IMR-90 (cell line): ENCODE measurements around the gene ARPC1A. TPM values are rescaled to one million over a fixed set of nuclear protein-coding genes. Genes with fewer than 3 reads are reported as not detected.

Experiments used
- ATAC-seq: fragments of 200-7000 bp; cut with Tn5 transposase; 2 replicates; pipeline ENCODE4 v1.9.1; 2020; ENCODE audit warnings: low read depth, mild to moderate bottlenecking, moderate library complexity
- BruUV-seq: library from RNA; stranded (reverse); fragments of 400-500 nt; replicated peaks from 2 replicates; lab custom pipeline; 2021; lab: Mats Ljungman, UMichigan
- CTCF ChIA-PET: fragments of 300-600 bp; formaldehyde crosslinking; extraction: SDS; loops from one replicate; lab custom pipeline; 2021; ENCODE audit warnings: antibody characterized with exemption; lab: Yijun Ruan, JAX
- POLR2A ChIA-PET: fragments of 300-600 bp; sonication (Branson Sonifier 250); formaldehyde crosslinking; loops from one replicate; lab custom pipeline; 2022; ENCODE audit warnings: antibody characterized with exemption; ENCODE audit not compliant: unreplicated experiment; lab: Charles Lee
- DNase-seq: peaks from one replicate; pipeline ENCODE4 v3.0.0; 2013
- H2AFZ ChIP-seq: replicated peaks from 2 replicates; pipeline ENCODE3; 2013; ENCODE audit warnings: low read length, mild to moderate bottlenecking; ENCODE audit not compliant: poor library complexity
- H2AK5ac ChIP-seq: 2 replicates; pipeline ENCODE4 v1.6.1; 2013; ENCODE audit warnings: low read depth, low read length, inconsistent platforms
- H2AK9ac ChIP-seq: replicated peaks from 2 replicates; pipeline ENCODE3; 2013; ENCODE audit warnings: mild to moderate bottlenecking, low read depth, low read length, moderate library complexity; ENCODE audit not compliant: poor library complexity
- H2BK120ac ChIP-seq: 2 replicates; pipeline ENCODE4 v1.6.1; 2013; ENCODE audit warnings: low read depth, low read length, inconsistent platforms
- H2BK15ac ChIP-seq: 3 replicates; pipeline ENCODE4 v1.6.1; 2013; ENCODE audit warnings: low read depth, low read length, inconsistent platforms
- H2BK20ac ChIP-seq: 2 replicates; pipeline ENCODE4 v1.6.1; 2013; ENCODE audit warnings: low read depth, mild to moderate bottlenecking, inconsistent platforms, low read length, moderate library complexity
- H2BK5ac ChIP-seq: 2 replicates; pipeline ENCODE4 v1.6.1; 2013; ENCODE audit warnings: mild to moderate bottlenecking, low read depth, low read length, inconsistent platforms; ENCODE audit not compliant: poor library complexity, severe bottlenecking
- H3K14ac ChIP-seq: replicated peaks from 2 replicates; pipeline ENCODE4 v1.6.1; 2013; ENCODE audit warnings: low read depth, low read length, inconsistent platforms
- H3K18ac ChIP-seq: 2 replicates; pipeline ENCODE4 v1.6.1; 2013; ENCODE audit warnings: low read depth, low read length, control low read depth
- H3K23ac ChIP-seq: 2 replicates; pipeline ENCODE4 v1.6.1; 2013; ENCODE audit warnings: low read depth, low read length, inconsistent platforms
- H3K27ac ChIP-seq: 2 replicates; pipeline ENCODE4 v1.5.1; 2013; ENCODE audit warnings: mild to moderate bottlenecking, control low read depth, low read length; ENCODE audit not compliant: insufficient read depth
- H3K27me3 ChIP-seq: 2 replicates; pipeline ENCODE4 v1.6.1; 2013; ENCODE audit warnings: low read length; ENCODE audit not compliant: control insufficient read depth, insufficient read depth
- H3K36me3 ChIP-seq: 2 replicates; pipeline ENCODE4 v1.6.1; 2013; ENCODE audit warnings: low read length, mixed read lengths; ENCODE audit not compliant: control insufficient read depth, insufficient read depth
- H3K4ac ChIP-seq: 2 replicates; pipeline ENCODE4 v1.6.1; 2013; ENCODE audit warnings: low read depth, low read length, inconsistent platforms
- H3K4me1 ChIP-seq: 2 replicates; pipeline ENCODE4 v1.6.1; 2013; ENCODE audit warnings: low read length, mixed read lengths; ENCODE audit not compliant: control insufficient read depth, insufficient read depth
- H3K4me2 ChIP-seq: 2 replicates; pipeline ENCODE4 v1.6.1; 2013; ENCODE audit warnings: low read depth, mild to moderate bottlenecking, control low read depth, low read length, moderate library complexity
- H3K4me3 ChIP-seq: 2 replicates; pipeline ENCODE4 v1.5.1; 2013; ENCODE audit warnings: low read depth, mild to moderate bottlenecking, control low read depth, low read length, moderate library complexity; ENCODE audit not compliant: insufficient read depth
- H3K56ac ChIP-seq: 2 replicates; pipeline ENCODE4 v1.6.1; 2013; ENCODE audit warnings: low read length, inconsistent platforms; ENCODE audit not compliant: insufficient read depth; ENCODE audit errors: extremely low read depth
- H3K79me1 ChIP-seq, 2 experiments: 2 replicates each; pipeline ENCODE4 v1.6.1; 2013; ENCODE audit warnings: low read length in 2 of 2, inconsistent platforms in 1 of 2, low read depth in 1 of 2
- H3K9ac ChIP-seq: 2 replicates; pipeline ENCODE4 v1.6.1; 2013; ENCODE audit warnings: low read depth, low read length, control low read depth
- H3K9me1 ChIP-seq: 2 replicates; pipeline ENCODE4 v1.6.1; 2013; ENCODE audit warnings: low read length, inconsistent platforms; ENCODE audit not compliant: insufficient read depth
- H3K9me3 ChIP-seq: 2 replicates; pipeline ENCODE4 v1.6.1; 2013; ENCODE audit warnings: low read length; ENCODE audit not compliant: control insufficient read depth, insufficient read depth
- H4K20me1 ChIP-seq: 2 replicates; pipeline ENCODE4 v1.6.1; 2013; ENCODE audit warnings: low read length, inconsistent platforms; ENCODE audit not compliant: insufficient read depth
- H4K5ac ChIP-seq: 2 replicates; pipeline ENCODE4 v1.6.1; 2013; ENCODE audit warnings: mild to moderate bottlenecking, low read depth, low read length, control low read depth
- H4K8ac ChIP-seq, 2 experiments: 2 replicates each; pipeline ENCODE4 v1.6.1; 2013; ENCODE audit warnings: low read depth in 2 of 2, low read length in 2 of 2, control low read depth in 1 of 2, inconsistent platforms in 1 of 2
- H4K91ac ChIP-seq: 2 replicates; pipeline ENCODE4 v1.6.1; 2013; ENCODE audit warnings: low read depth, low read length, inconsistent platforms; ENCODE audit not compliant: insufficient read depth
- BHLHE40 ChIP-seq: fragments of 150-350 bp; IDR thresholded peaks from 2 replicates; pipeline ENCODE4 v1.6.1; 2016; ENCODE audit warnings: mild to moderate bottlenecking, low read depth, low read length
- CEBPB ChIP-seq: IDR thresholded peaks from 2 replicates; pipeline ENCODE4 v1.6.1; 2012; ENCODE audit warnings: low read depth, low read length, improper control_type of control experiment
- CHD1 ChIP-seq: IDR thresholded peaks from 2 replicates; pipeline ENCODE4 v1.6.1; 2012; ENCODE audit warnings: low read depth, low read length, improper control_type of control experiment
- CTCF ChIP-seq: conservative IDR thresholded peaks from 2 replicates; pipeline ENCODE4 v1.5.1; 2012; ENCODE audit warnings: mild to moderate bottlenecking, low read depth, low read length, improper control_type of control experiment
- FOS ChIP-seq: fragments of 150-350 bp; IDR thresholded peaks from 2 replicates; pipeline ENCODE4 v1.6.1; 2016; ENCODE audit warnings: low read depth, low read length
- MAZ ChIP-seq: IDR thresholded peaks from 2 replicates; pipeline ENCODE4 v1.6.1; 2012; ENCODE audit warnings: low read depth, mild to moderate bottlenecking, low read length, improper control_type of control experiment, moderate library complexity, borderline replicate concordance
- MXI1 ChIP-seq: IDR thresholded peaks from 2 replicates; pipeline ENCODE4 v1.6.1; 2012; ENCODE audit warnings: low read depth, mild to moderate bottlenecking, low read length, moderate library complexity, borderline replicate concordance
- RAD21 ChIP-seq: IDR thresholded peaks from 2 replicates; pipeline ENCODE4 v1.6.1; 2012; ENCODE audit warnings: low read length, improper control_type of control experiment
- RCOR1 ChIP-seq: IDR thresholded peaks from 2 replicates; pipeline ENCODE4 v1.6.1; 2012; ENCODE audit warnings: mild to moderate bottlenecking, low read length, improper control_type of control experiment; ENCODE audit not compliant: insufficient replicate concordance
- RFX5 ChIP-seq: IDR thresholded peaks from 2 replicates; pipeline ENCODE4 v1.8.0; 2012; ENCODE audit warnings: low read depth, mild to moderate bottlenecking, low read length, moderate library complexity
- SMC3 ChIP-seq: fragments of 150-350 bp; IDR thresholded peaks from 2 replicates; pipeline ENCODE4 v1.6.1; 2016; ENCODE audit warnings: low read depth, mild to moderate bottlenecking, antibody characterized with exemption, low read length, moderate library complexity
- WGBS, 2 experiments: methylation state at CpG; one replicate each; pipeline versions ENCODE4 v1.1.5 to v1.1.7; 2013; ENCODE audit warnings: missing lambda C conversion rate in 2 of 2; ENCODE audit not compliant: insufficient read length in 1 of 2; ENCODE audit errors: extremely low coverage in 2 of 2; 5-methylcytosine and 5-hydroxymethylcytosine counted together
- dilution Hi-C: fragments of 300-500 bp; cut with HindIII; formaldehyde crosslinking; loops from one replicate; pipeline ENCODE4 v1.14.3; 2018; ENCODE audit warnings: low sequenced_read_pairs; ENCODE audit not compliant: unreplicated experiment
- in situ Hi-C: fragments of 300-500 bp; cut with MboI; formaldehyde crosslinking; loops from 3 replicates; pipeline ENCODE4 v1.14.3; 2019; ENCODE audit warnings: low sequenced_read_pairs, inconsistent platforms, mixed read lengths
- intact Hi-C: fragments of 100-400 bp; cut with micrococcal nuclease; formaldehyde crosslinking; loops from 2 replicates; pipeline ENCODE4 v1.10.0; 2022
- polyA plus RNA-seq, 3 experiments: library from polyadenylated mRNA; depleted of rRNA; stranded (reverse); fragments of >200 nt; gene quantifications; 2 replicates each; pipeline ENCODE4 v1.2.3, GENCODE V29; 2012; ENCODE audit warnings: low replicate concordance in 1 of 3
- total RNA-seq: library from RNA; depleted of rRNA; stranded (reverse); fragments of >200 nt; gene quantifications from 2 replicates; pipeline ENCODE4 v1.2.3, GENCODE V29; 2012
- TF ChIP-seq, protein P1 (sequence below): fragments of 150-350 bp; IDR thresholded peaks from 2 replicates; pipeline ENCODE4 v1.6.1; 2017; ENCODE audit warnings: mild to moderate bottlenecking, antibody characterized with exemption, low read length, low read depth

The ARPC1A gene
- total and polyA plus RNA-seq, 2 of the 4 experiments (the other 2 are of a cell fraction) = 253 to 327 TPM

DNA sequence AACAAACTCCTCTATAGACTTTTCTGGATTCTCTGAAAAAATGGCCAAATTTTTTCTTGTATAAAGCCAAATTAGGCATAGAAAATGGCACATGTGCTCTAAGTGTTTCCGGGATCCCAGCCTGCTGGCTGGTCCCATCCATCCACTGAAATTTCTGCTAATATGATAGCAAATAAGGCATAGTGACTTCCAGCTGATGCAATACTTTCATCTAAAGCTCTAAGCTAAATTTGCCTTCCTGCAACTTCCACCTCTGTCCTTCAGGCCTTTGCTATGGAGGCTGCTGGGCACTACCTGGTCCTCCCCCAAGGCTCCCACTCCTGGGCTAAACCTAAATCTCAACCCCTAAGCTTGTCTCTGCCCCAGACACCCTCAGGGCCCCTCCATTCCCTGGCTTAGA, 32.5 kb upstream of the ARPC1A start:
- ATAC-seq = no peak

More for the DNA sequence above, 32.5 kb upstream of the ARPC1A start:
- Histone ChIP-seq H3K4me1 (peaks cover 5% of the 10 kb centered on the region; the same call in 1 of the 2 replicates), H4K20me1 (no peaks in the 10 kb centered on the region), H4K5ac (no peak overlapping the region; the same call in 1 of the 2 replicates), H3K23ac (no peak overlapping the region), H2BK120ac (peak overlapping the region; percentile 32; the same call in 1 of the 2 replicates), H3K27me3 (no peaks in the 10 kb centered on the region), H3K14ac (no peak overlapping the region; the same call in 1 of the 2 replicates), H3K79me1 (no peaks in the 10 kb centered on the region), H3K18ac (no peak overlapping the region), H3K27ac (no peak overlapping the region), H4K8ac (no peak overlapping the region), H2AFZ (no peak overlapping the region), H3K36me3 (no peaks in the 10 kb centered on the region), H3K9me1 (0 out of 2 replicates have a peak, but pooled peaks cover 4% of the 10 kb centered on the region), H2BK5ac (no peak overlapping the region), H3K9me3 (no peaks in the 10 kb centered on the region), H3K4ac (no peak overlapping the region), H2BK15ac (no peak overlapping the region), H3K4me3 (no peak overlapping the region), H3K4me2 (no peak overlapping the region), H3K56ac (no peak overlapping the region), H4K91ac (no peak overlapping the region), H3K9ac (no peak overlapping the region), H2AK5ac (no peak overlapping the region), H2BK20ac (no peak overlapping the region), H2AK9ac (no peak overlapping the region)
- ChIA-PET POLR2A (no interaction called here), CTCF (no interaction called here)
- dilution Hi-C loops (no loop called here), in situ Hi-C loops (no loop called here), intact Hi-C loops (no loop called here)
- no peak for DNase-seq
- BruUV-seq = no TSS peak
- no CpG with 5 or more reads among the region's 1 CpG for WGBS, 2 experiments
- no peak for TF ChIP-seq CEBPB
- TF ChIP-seq CTCF = no peak
- no peak for TF ChIP-seq MXI1
- no peak for TF ChIP-seq MAZ
- TF ChIP-seq SMC3 = no peak
- no peak for TF ChIP-seq BHLHE40
- no peak for TF ChIP-seq RFX5
- TF ChIP-seq FOS = no peak
- no peak for TF ChIP-seq RAD21
- no peak for TF ChIP-seq RCOR1
- TF ChIP-seq CHD1 = no peak
- TF ChIP-seq, protein P1, sequence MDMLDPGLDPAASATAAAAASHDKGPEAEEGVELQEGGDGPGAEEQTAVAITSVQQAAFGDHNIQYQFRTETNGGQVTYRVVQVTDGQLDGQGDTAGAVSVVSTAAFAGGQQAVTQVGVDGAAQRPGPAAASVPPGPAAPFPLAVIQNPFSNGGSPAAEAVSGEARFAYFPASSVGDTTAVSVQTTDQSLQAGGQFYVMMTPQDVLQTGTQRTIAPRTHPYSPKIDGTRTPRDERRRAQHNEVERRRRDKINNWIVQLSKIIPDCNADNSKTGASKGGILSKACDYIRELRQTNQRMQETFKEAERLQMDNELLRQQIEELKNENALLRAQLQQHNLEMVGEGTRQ = no peak
